Left ventricle myocardium inferior (tissue), 1 donor: ENCODE results near the gene BANK1. TPM values are rescaled to one million over a fixed set of nuclear protein-coding genes. Genes with fewer than 3 reads are reported as not detected.

Experiments used
- DNase-seq: peaks from one replicate; pipeline ENCODE4 v3.0.0-alpha.2; 2020
- H3K27ac ChIP-seq: fragments of 200-600 bp; replicated peaks from 2 replicates; pipeline ENCODE4 v1.8.0; 2021
- H3K27me3 ChIP-seq: fragments of 200-600 bp; 2 replicates; pipeline ENCODE4 v1.8.0; 2021; ENCODE audit warnings: low read depth
- H3K36me3 ChIP-seq: fragments of 200-600 bp; 2 replicates; pipeline ENCODE4 v1.8.0; 2021
- H3K4me1 ChIP-seq: fragments of 200-600 bp; 2 replicates; pipeline ENCODE4 v1.8.0; 2021
- H3K4me3 ChIP-seq: fragments of 200-600 bp; 2 replicates; pipeline ENCODE4 v1.8.0; 2021; ENCODE audit warnings: mild to moderate bottlenecking, moderate library complexity
- H3K9me3 ChIP-seq: fragments of 200-600 bp; replicated peaks from 2 replicates; pipeline ENCODE4 v1.8.0; 2021
- intact Hi-C: fragments of 100-400 bp; cut with micrococcal nuclease; formaldehyde crosslinking; loops from one replicate; pipeline ENCODE4 v1.11.0; 2022
- total RNA-seq: library from RNA; stranded (reverse); fragmentation: NEBNext Ultra II Directional; extraction: Animal tissue kit (Norgen Biotek cat#: 25700); gene quantifications from one replicate; pipeline ENCODE4 v1.2.1, GENCODE V29; 2021
- TF ChIP-seq, protein P1 (sequence below): fragments of 200-600 bp; IDR thresholded peaks from 2 replicates; pipeline ENCODE4 v1.8.0; 2021; ENCODE audit warnings: antibody characterized with exemption, mild to moderate bottlenecking, borderline replicate concordance
- donor health status: DM: no; HTN: yes; CAD: no; lungs with severe emphysema.

BANK1 gene
- total RNA-seq, 1 donor from 2014 or later: 0.08 TPM

DNA sequence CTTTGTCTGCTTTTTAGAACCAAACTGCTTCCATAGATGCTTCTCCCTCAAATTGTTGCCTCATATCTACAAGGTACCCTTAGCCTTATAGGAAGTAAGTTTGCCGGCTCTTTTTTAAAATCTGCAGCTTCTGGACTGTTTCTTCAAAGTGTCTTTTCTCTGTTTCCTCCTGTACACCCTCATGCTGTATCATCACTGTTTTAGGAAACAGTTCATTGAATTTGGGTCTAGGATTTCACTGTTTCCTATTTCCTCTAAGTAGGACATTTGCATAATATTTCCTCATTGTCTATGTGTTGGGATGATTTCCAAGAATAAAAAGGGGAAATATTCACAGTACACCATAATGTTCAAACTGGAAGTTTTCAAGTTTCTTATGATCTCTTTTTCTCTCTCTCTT, 43.0 kb downstream of the BANK1 start:
- DNase-seq: no peak
- Histone ChIP-seq H3K4me1 (no peaks in the 10 kb centered on the region), H3K36me3 (no peaks in the 10 kb centered on the region), H3K27me3 (no peaks in the 10 kb centered on the region), H3K4me3 (no peak overlapping the region), H3K27ac (no peak overlapping the region), H3K9me3 (no peaks in the 10 kb centered on the region)
- TF ChIP-seq, protein P1, sequence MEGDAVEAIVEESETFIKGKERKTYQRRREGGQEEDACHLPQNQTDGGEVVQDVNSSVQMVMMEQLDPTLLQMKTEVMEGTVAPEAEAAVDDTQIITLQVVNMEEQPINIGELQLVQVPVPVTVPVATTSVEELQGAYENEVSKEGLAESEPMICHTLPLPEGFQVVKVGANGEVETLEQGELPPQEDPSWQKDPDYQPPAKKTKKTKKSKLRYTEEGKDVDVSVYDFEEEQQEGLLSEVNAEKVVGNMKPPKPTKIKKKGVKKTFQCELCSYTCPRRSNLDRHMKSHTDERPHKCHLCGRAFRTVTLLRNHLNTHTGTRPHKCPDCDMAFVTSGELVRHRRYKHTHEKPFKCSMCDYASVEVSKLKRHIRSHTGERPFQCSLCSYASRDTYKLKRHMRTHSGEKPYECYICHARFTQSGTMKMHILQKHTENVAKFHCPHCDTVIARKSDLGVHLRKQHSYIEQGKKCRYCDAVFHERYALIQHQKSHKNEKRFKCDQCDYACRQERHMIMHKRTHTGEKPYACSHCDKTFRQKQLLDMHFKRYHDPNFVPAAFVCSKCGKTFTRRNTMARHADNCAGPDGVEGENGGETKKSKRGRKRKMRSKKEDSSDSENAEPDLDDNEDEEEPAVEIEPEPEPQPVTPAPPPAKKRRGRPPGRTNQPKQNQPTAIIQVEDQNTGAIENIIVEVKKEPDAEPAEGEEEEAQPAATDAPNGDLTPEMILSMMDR: no peak
- intact Hi-C loops: no loop called here

DNA sequence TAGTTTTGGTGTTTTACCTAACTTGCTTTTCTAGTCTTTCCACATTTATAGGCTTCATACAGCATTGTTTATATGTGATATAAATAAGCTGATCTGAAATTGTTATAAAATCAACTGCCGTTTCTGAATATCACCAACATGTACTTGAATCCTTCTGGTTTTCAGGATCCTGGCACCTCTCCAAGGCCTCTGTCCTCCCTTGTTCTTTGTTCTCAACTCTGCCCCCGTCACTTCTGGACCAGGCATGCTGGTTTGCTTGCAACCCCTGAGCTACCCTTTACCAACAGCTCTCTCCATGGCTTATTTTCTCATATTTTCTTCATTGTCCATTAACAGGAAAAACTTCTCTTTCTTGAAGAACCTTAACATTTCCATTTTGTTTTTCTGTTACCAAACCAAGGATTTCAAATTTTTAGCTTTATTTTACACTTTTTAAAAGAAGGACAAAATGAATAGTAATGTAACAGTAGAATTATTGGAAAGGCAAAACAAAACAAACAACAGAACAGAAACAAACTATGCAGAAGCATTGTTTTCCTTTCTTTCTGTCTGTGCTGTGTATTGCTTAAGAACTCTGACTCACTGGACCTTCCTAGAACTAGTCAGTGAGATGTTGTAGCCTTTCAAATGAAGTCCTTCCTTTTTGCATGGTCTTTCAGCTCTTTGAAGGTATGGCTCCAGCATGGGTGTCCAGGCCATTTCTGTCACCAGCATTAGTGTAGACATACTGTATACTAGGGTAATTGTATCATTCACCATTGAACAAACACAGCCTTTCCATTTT, 44.8 kb downstream of the BANK1 start:
- H3K36me3 ChIP-seq: no peaks in the 10 kb centered on the region
- intact Hi-C loops: no loop called here
- H3K9me3 ChIP-seq: no peaks in the 10 kb centered on the region
- H3K27me3 ChIP-seq: no peaks in the 10 kb centered on the region
- no peak overlapping the region for H3K4me3 ChIP-seq
- no peak for DNase-seq
- TF ChIP-seq, protein P1: no peak
- no peaks in the 10 kb centered on the region for H3K4me1 ChIP-seq
- no peak overlapping the region for H3K27ac ChIP-seq

GRCh38 chr4:101843054-101843453, 52.5 kb downstream of the BANK1 start:
- intact Hi-C loops: no loop called here
- no peak for DNase-seq
- Histone ChIP-seq H3K4me3 (no peak overlapping the region), H3K27ac (no peak overlapping the region), H3K36me3 (no peaks in the 10 kb centered on the region), H3K27me3 (no peaks in the 10 kb centered on the region), H3K9me3 (no peaks in the 10 kb centered on the region), H3K4me1 (no peaks in the 10 kb centered on the region)
- TF ChIP-seq, protein P1: no peak

- no peaks in the 10 kb centered on the region for H3K9me3 ChIP-seq
- no peaks in the 10 kb centered on the region for H3K27me3 ChIP-seq
- DNase-seq: no peak
- TF ChIP-seq, protein P1: no peak
- no peak overlapping the region for H3K4me3 ChIP-seq
- no peaks in the 10 kb centered on the region for H3K4me1 ChIP-seq
- H3K36me3 ChIP-seq: no peaks in the 10 kb centered on the region
- no peak overlapping the region for H3K27ac ChIP-seq
- intact Hi-C loops: no loop called here
Observed at GRCh38 chr4:101846550-101846949, 56.0 kb downstream of the BANK1 start.

- intact Hi-C loops: no loop called here
- no peaks in the 10 kb centered on the region for H3K4me1 ChIP-seq
- TF ChIP-seq, protein P1: no peak
Observed at GRCh38 chr4:101850698-101851097, 60.2 kb downstream of the BANK1 start.

More at GRCh38 chr4:101850698-101851097, 60.2 kb downstream of the BANK1 start:
- H3K36me3 ChIP-seq: no peaks in the 10 kb centered on the region
- H3K4me3 ChIP-seq: no peak overlapping the region
- no peak overlapping the region for H3K27ac ChIP-seq
- H3K9me3 ChIP-seq: no peaks in the 10 kb centered on the region
- DNase-seq: no peak
- no peaks in the 10 kb centered on the region for H3K27me3 ChIP-seq
